ENCODE data around the gene DEUP1.

DEUP1 gene

DNA sequence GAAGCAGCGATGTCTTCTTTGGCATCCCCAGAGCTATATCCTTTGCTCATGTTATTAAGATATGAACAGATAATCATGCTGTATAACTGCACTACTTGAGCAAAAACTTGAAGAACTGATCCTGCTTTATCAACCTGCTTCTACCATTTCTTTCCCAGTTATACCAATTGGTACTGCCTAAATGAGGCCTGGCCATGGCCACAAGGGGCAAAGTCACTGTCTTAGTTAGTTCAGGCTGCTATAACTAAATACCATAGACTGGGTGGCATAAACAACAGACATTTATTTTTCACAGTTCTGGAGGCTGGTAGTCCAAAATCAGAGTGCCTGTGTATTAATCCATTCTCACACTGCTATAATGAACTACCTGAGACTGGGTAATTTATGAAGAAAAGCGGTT is 37.5 kb downstream of the DEUP1 start:
- Histone ChIP-seq H3K27me3 (ENCODE audit: control insufficient read depth, insufficient read depth, low read length) (no peaks in the 10 kb centered on the region), H3K9ac (ENCODE audit: low read depth, low read length) (no peak overlapping the region), H3K4me1 (ENCODE audit: control insufficient read depth, insufficient read depth, low read length) (peaks cover 2% of the 10 kb centered on the region), H3K36me3 (ENCODE audit: control insufficient read depth, insufficient read depth, low read length) (no peaks in the 10 kb centered on the region), H3K9me3 (ENCODE audit: control insufficient read depth, insufficient read depth, low read length) (no peaks in the 10 kb centered on the region), H3K4me3 (ENCODE audit: low read depth, low read length) (no peak overlapping the region)

DNA sequence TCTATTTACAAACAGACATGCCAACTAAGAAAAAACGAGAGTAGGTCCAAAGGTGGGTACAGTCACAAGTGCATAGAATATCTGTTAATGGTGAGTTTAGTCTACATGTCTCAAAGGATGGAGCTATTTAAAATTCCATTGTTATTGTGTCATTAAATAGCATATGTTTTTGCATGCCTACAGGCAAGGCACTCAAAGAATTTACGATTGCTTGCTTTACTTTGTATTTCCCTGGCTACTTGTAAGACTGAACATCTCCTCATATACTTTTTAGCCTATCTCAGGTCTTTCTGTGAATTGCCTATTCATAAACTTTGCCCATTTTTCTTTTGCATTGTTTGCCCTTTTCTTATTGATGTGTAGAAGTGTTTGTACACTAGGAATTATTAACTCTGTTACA is 39.7 kb downstream of the DEUP1 start:
- no peaks in the 10 kb centered on the region for H3K27me3 ChIP-seq (ENCODE audit: control insufficient read depth, insufficient read depth, low read length)
- no peak overlapping the region for H3K4me3 ChIP-seq (ENCODE audit: low read depth, low read length)
- no peaks in the 10 kb centered on the region for H3K36me3 ChIP-seq (ENCODE audit: control insufficient read depth, insufficient read depth, low read length)
- H3K9me3 ChIP-seq (ENCODE audit: control insufficient read depth, insufficient read depth, low read length): no peaks in the 10 kb centered on the region
- H3K9ac ChIP-seq (ENCODE audit: low read depth, low read length): no peak overlapping the region
- peaks cover 2% of the 10 kb centered on the region for H3K4me1 ChIP-seq (ENCODE audit: control insufficient read depth, insufficient read depth, low read length)

DNA sequence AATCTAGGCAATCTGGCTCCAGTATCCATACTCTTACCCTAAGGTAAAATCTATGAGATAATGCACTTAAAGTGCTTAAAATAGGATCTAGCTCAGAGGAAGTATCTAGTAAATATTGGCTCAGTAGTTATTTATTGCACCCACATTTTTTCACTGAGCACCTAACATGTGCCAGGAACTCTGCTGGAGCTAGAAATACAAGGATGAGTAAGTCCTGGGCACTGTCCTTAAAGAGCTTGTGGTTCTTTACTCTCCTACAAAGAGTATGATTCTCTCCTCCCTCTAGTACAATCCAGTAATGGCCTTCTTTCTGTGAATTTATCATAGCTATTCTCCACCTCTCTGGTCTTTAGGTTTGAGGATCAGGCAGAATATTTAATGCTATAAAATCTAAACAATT is 59.2 kb downstream of the DEUP1 start:
- no peaks in the 10 kb centered on the region for H3K9me3 ChIP-seq (ENCODE audit: control insufficient read depth, insufficient read depth, low read length)
- H3K27me3 ChIP-seq (ENCODE audit: control insufficient read depth, insufficient read depth, low read length): no peaks in the 10 kb centered on the region
- no peaks in the 10 kb centered on the region for H3K36me3 ChIP-seq (ENCODE audit: control insufficient read depth, insufficient read depth, low read length)
- no peak overlapping the region for H3K9ac ChIP-seq (ENCODE audit: low read depth, low read length)
- peaks cover 3% of the 10 kb centered on the region for H3K4me1 ChIP-seq (ENCODE audit: control insufficient read depth, insufficient read depth, low read length)
- no peak overlapping the region for H3K4me3 ChIP-seq (ENCODE audit: low read depth, low read length)

DNA sequence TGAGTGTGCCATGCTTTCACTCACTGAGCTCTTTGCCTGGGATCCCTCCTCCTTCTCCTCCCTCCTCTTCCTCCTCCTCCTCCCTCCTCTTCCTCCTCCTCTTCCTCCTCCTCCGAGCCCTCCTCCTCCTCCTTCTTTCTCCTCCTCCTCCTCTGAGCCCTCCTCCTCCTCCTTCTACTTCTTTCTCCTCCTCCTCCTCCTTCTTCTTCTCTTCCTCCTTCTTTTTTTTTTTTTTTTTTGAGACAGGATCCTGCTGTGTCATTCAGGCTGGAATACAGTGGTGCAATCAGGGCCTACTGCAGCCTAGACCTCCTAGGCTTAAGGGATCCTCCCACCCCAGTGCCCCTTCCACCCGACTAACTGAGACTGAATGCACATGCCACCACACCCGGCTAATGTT is 62.3 kb downstream of the DEUP1 start:
- no peak overlapping the region for H3K4me3 ChIP-seq (ENCODE audit: low read depth, low read length)
- H3K9ac ChIP-seq (ENCODE audit: low read depth, low read length): no peak overlapping the region
- no peaks in the 10 kb centered on the region for H3K27me3 ChIP-seq (ENCODE audit: control insufficient read depth, insufficient read depth, low read length)

DNA sequence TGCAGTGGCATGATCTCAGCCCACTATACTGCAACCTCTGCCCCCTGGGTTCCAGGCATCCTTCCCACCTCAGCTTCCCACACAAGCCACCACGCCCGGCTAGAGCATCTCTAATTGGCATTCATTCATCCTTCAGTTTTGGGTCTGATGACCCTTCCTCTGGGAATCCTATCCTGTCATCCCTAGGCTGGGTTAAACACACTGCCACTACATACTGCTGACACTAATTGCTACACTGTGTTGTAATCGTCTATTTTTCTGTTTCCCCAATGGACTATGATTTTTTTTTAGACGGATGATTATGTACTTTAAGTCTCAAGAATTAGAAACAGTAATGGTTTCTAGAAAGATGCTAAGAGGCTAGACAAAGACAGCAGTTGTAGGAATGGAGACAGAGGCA is 62.8 kb downstream of the DEUP1 start:
- Histone ChIP-seq H3K36me3 (ENCODE audit: control insufficient read depth, insufficient read depth, low read length) (no peaks in the 10 kb centered on the region), H3K9me3 (ENCODE audit: control insufficient read depth, insufficient read depth, low read length) (no peaks in the 10 kb centered on the region), H3K4me3 (ENCODE audit: low read depth, low read length) (no peak overlapping the region), H3K27me3 (ENCODE audit: control insufficient read depth, insufficient read depth, low read length) (no peaks in the 10 kb centered on the region), H3K9ac (ENCODE audit: low read depth, low read length) (no peak overlapping the region), H3K4me1 (ENCODE audit: control insufficient read depth, insufficient read depth, low read length) (peaks cover 6% of the 10 kb centered on the region)

More for the DNA sequence above, 62.3 kb downstream of the DEUP1 start:
- Histone ChIP-seq H3K36me3 (ENCODE audit: control insufficient read depth, insufficient read depth, low read length) (no peaks in the 10 kb centered on the region), H3K9me3 (ENCODE audit: control insufficient read depth, insufficient read depth, low read length) (no peaks in the 10 kb centered on the region), H3K4me1 (ENCODE audit: control insufficient read depth, insufficient read depth, low read length) (peaks cover 6% of the 10 kb centered on the region)

DNA sequence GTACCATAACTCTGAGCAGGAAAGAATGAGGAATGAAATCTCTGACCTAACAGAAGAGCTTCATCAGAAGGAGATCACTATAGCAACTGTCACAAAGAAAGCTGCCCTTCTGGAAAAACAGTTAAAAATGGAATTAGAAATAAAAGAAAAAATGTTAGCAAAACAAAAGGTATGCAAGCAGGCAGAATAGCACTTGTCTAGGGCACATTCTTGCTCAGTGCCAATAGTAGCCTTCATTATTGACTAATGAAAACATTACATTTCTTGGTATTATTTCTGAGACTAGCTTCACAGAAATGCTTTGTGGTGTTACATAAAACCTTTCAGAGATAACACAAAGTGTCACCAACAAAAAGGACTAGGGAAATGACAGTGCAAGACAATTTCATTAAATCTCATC is 63.9 kb downstream of the DEUP1 start:
- peaks cover 6% of the 10 kb centered on the region for H3K4me1 ChIP-seq (ENCODE audit: control insufficient read depth, insufficient read depth, low read length)
- H3K9me3 ChIP-seq (ENCODE audit: control insufficient read depth, insufficient read depth, low read length): no peaks in the 10 kb centered on the region

DNA sequence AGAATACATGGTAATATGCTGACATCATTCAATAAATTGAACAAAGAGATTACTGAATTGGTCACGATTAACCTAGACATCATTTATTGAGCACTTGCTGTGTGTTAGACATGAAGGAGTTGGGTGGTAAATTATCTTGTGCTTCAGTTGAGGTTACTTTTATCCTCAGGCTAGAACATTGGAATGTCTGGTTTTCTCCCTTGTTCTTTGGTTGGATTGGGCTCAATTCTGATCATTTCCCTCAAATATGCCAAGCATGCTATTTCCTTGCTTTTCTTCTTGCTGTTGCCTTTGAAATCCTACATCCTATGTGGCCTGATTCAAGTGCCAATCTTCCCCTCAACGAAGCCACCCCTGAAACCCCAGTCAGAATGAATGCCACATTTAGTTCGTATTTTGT is 65.8 kb downstream of the DEUP1 start:
- peaks cover 6% of the 10 kb centered on the region for H3K4me1 ChIP-seq (ENCODE audit: control insufficient read depth, insufficient read depth, low read length)
- H3K27me3 ChIP-seq (ENCODE audit: control insufficient read depth, insufficient read depth, low read length): no peaks in the 10 kb centered on the region
- no peak overlapping the region for H3K9ac ChIP-seq (ENCODE audit: low read depth, low read length)
- H3K4me3 ChIP-seq (ENCODE audit: low read depth, low read length): no peak overlapping the region
- H3K9me3 ChIP-seq (ENCODE audit: control insufficient read depth, insufficient read depth, low read length): no peaks in the 10 kb centered on the region
- no peaks in the 10 kb centered on the region for H3K36me3 ChIP-seq (ENCODE audit: control insufficient read depth, insufficient read depth, low read length)

More for the DNA sequence above, 63.9 kb downstream of the DEUP1 start:
- H3K27me3 ChIP-seq (ENCODE audit: control insufficient read depth, insufficient read depth, low read length): no peaks in the 10 kb centered on the region
- H3K36me3 ChIP-seq (ENCODE audit: control insufficient read depth, insufficient read depth, low read length): no peaks in the 10 kb centered on the region
- no peak overlapping the region for H3K4me3 ChIP-seq (ENCODE audit: low read depth, low read length)
- no peak overlapping the region for H3K9ac ChIP-seq (ENCODE audit: low read depth, low read length)

DNA sequence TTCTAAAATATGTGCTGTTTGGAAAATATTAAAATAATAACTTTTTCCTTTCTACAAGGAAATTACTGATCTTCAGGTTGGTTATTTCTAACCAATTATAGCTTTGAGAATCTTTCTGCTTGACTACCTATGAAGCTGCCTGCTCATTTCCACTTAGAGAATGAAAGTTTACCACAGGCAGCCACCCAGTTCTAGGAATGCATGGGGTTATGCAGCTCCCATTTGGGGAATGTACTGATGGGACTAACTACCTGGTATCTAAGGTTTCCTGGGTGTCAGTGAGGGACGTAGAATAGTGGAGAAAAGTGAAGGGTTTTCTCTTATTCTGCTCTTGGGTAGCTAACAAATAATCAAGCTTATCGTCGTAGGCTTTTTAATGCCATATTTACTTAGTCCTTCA is 73.4 kb downstream of the DEUP1 start:
- Histone ChIP-seq H3K36me3 (ENCODE audit: control insufficient read depth, insufficient read depth, low read length) (no peaks in the 10 kb centered on the region), H3K27me3 (ENCODE audit: control insufficient read depth, insufficient read depth, low read length) (no peaks in the 10 kb centered on the region), H3K9ac (ENCODE audit: low read depth, low read length) (no peak overlapping the region), H3K9me3 (ENCODE audit: control insufficient read depth, insufficient read depth, low read length) (no peaks in the 10 kb centered on the region), H3K4me1 (ENCODE audit: control insufficient read depth, insufficient read depth, low read length) (no peaks in the 10 kb centered on the region), H3K4me3 (ENCODE audit: low read depth, low read length) (no peak overlapping the region)

DNA sequence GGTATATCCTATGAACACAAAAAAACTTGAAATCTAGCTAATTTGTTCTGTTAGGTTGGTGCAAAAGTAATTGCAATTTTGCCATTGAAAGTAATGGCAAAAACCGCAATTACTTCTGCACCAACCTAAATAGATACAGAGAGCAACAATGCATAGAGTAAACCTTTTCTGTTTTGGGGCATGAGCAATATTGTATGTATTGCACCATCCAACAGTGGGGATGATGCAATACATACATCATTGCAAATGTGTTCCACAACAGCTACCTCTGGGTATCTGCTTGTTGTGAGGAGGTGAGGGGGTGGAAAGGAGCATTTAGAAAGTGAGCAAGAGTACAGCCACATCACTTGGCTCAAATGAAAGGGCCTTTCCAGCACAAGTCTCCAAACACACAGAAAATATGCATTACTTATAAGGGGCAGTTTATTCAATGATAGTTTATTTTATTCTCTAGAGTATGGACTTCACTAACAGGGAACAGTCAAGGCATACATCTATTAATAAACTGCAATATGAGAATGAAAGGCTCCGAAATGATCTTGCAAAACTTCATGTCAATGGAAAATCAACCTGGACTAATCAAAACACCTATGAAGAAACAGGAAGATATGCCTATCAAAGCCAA is 77.3 kb downstream of the DEUP1 start:
- Histone ChIP-seq H3K36me3 (ENCODE audit: control insufficient read depth, insufficient read depth, low read length) (no peaks in the 10 kb centered on the region), H3K4me1 (ENCODE audit: control insufficient read depth, insufficient read depth, low read length) (peaks cover 2% of the 10 kb centered on the region), H3K27me3 (ENCODE audit: control insufficient read depth, insufficient read depth, low read length) (no peaks in the 10 kb centered on the region), H3K4me3 (ENCODE audit: low read depth, low read length) (no peak overlapping the region), H3K9ac (ENCODE audit: low read depth, low read length) (no peak overlapping the region), H3K9me3 (ENCODE audit: control insufficient read depth, insufficient read depth, low read length) (no peaks in the 10 kb centered on the region)

DNA sequence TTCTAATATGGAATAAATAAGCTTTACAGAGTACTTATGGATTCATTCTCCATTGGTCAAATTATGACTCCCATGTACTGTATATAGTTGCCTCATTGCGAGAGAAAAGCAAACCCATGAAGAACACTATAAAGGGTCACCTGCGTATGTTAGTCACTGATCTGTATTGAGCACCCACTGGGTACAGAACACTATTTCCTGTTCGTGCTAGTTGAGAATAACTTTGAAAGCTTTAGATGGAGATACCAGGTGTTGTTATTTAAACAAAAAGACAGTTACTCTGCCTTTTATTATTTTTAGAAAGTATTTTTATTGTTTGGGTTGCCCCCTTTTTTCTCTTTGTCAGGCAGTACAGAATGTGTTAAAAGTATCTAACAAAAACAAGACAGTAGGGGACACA is 79.9 kb downstream of the DEUP1 start:
- Histone ChIP-seq H3K27me3 (ENCODE audit: control insufficient read depth, insufficient read depth, low read length) (no peaks in the 10 kb centered on the region), H3K4me1 (ENCODE audit: control insufficient read depth, insufficient read depth, low read length) (peaks cover 2% of the 10 kb centered on the region), H3K9ac (ENCODE audit: low read depth, low read length) (no peak overlapping the region), H3K36me3 (ENCODE audit: control insufficient read depth, insufficient read depth, low read length) (no peaks in the 10 kb centered on the region), H3K9me3 (ENCODE audit: control insufficient read depth, insufficient read depth, low read length) (no peaks in the 10 kb centered on the region), H3K4me3 (ENCODE audit: low read depth, low read length) (no peak overlapping the region)

DNA sequence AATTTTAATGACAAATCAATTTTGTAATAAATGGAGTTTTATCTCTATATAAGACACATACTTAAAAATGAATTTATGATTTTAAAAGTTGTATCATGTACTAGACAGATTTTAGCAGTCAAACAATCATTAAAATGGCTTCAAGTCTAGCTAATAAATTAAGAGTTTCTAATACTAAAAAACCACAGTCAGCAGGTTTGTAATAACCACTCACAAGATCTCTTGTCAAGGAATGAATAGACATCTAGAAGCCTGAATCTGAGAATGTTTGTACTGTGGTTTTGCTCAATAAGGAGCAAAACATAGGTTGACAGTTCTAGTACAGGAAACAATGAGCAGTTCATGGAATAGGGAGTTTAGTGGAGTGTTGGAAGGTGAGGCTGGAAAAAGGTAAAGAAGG is 81.2 kb downstream of the DEUP1 start:
- H3K9me3 ChIP-seq (ENCODE audit: control insufficient read depth, insufficient read depth, low read length): no peaks in the 10 kb centered on the region
- no peaks in the 10 kb centered on the region for H3K27me3 ChIP-seq (ENCODE audit: control insufficient read depth, insufficient read depth, low read length)
- no peaks in the 10 kb centered on the region for H3K36me3 ChIP-seq (ENCODE audit: control insufficient read depth, insufficient read depth, low read length)
- H3K9ac ChIP-seq (ENCODE audit: low read depth, low read length): no peak overlapping the region
- H3K4me3 ChIP-seq (ENCODE audit: low read depth, low read length): no peak overlapping the region
- peaks cover 2% of the 10 kb centered on the region for H3K4me1 ChIP-seq (ENCODE audit: control insufficient read depth, insufficient read depth, low read length)

DNA sequence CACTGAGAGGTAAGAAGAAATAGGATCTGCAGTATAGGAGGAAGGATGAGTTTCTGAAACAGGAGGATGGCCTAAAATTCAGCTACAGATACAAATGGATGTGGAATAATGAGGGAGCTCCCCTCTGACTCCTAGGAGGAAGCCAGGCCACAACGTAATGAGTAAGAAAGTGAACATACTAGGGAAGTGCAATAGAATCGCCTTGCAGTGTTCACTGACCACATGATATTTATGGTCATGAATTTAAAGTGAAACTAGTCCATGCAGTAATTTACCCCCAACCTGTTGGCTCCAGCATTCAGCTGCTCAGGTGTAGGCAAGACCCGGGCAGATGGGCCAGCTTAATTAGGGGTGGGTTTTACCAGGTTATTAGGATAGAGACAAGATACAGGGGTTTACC is 101.7 kb downstream of the DEUP1 start:
- no peaks in the 10 kb centered on the region for H3K36me3 ChIP-seq (ENCODE audit: control insufficient read depth, insufficient read depth, low read length)
- no peaks in the 10 kb centered on the region for H3K27me3 ChIP-seq (ENCODE audit: control insufficient read depth, insufficient read depth, low read length)
- H3K9ac ChIP-seq (ENCODE audit: low read depth, low read length): no peak overlapping the region
- no peak overlapping the region for H3K4me3 ChIP-seq (ENCODE audit: low read depth, low read length)
- no peaks in the 10 kb centered on the region for H3K4me1 ChIP-seq (ENCODE audit: control insufficient read depth, insufficient read depth, low read length)
- no peaks in the 10 kb centered on the region for H3K9me3 ChIP-seq (ENCODE audit: control insufficient read depth, insufficient read depth, low read length)

Measured in iPS-15b (cell line).